B cell (primary cell): ENCODE data around the gene TF. TPM values are rescaled to one million over a fixed set of nuclear protein-coding genes. Genes with fewer than 3 reads are reported as not detected.

Experiments
- ATAC-seq: fragments of 200-7000 bp; cut with Tn5 transposase; one replicate; pipeline ENCODE4 v1.10.0; 2021; ENCODE audit warnings: low read depth, mild to moderate bottlenecking, moderate number of reproducible peaks, moderate library complexity
- CTCF ChIA-PET: fragments of 350-600 bp; sonication (Branson Sonifier 250); formaldehyde crosslinking; loops from one replicate; lab custom pipeline; 2021; ENCODE audit warnings: antibody characterized with exemption, inconsistent platforms; lab: Charles Lee
- POLR2A ChIA-PET: fragments of 350-600 bp; sonication (Branson Sonifier 250); formaldehyde crosslinking; loops from one replicate; lab custom pipeline; 2021; ENCODE audit warnings: antibody characterized with exemption; lab: Charles Lee
- DNase-seq: peaks from one replicate; pipeline ENCODE4 v3.0.0; 2013
- H2AFZ ChIP-seq: 2 replicates; pipeline ENCODE4 v1.6.1; 2012; ENCODE audit warnings: mild to moderate bottlenecking, low read depth, low read length; ENCODE audit not compliant: insufficient read depth, poor library complexity, severe bottlenecking
- H3K27ac ChIP-seq, 2 donors: 1 replicate in 1 of 2; 2 replicates in 1 of 2; pipeline ENCODE4 v1.5.1; 2012 to 2013; ENCODE audit warnings: low read length in 2 of 2, mild to moderate bottlenecking in 2 of 2, moderate library complexity in 1 of 2
- H3K27me3 ChIP-seq, 4 experiments: fragments of 200-600 bp in 1 of 4; sonication (generic) in 1 of 4; replicated peaks in 1 of 4; 1 replicate in 2 of 4; 2 replicates in 2 of 4; pipeline versions ENCODE4 v1.6.1 to v1.7.0; 2013 to 2016; ENCODE audit warnings: low read length in 3 of 4, mild to moderate bottlenecking in 2 of 4, mixed read lengths in 1 of 4, moderate library complexity in 1 of 4; ENCODE audit not compliant: insufficient read depth in 4 of 4, control insufficient read depth in 3 of 4; ENCODE audit errors: control extremely low read depth in 1 of 4
- H3K36me3 ChIP-seq, 2 experiments: replicated peaks in 1 of 2; 1 replicate in 1 of 2; 2 replicates in 1 of 2; pipeline versions ENCODE4 v1.6.1 to v1.7.1; 2013; ENCODE audit warnings: low read length in 1 of 2; ENCODE audit not compliant: insufficient read depth in 2 of 2, control insufficient read depth in 1 of 2; ENCODE audit errors: control extremely low read depth in 1 of 2, extremely low read depth in 1 of 2
- H3K4me1 ChIP-seq, 2 donors: fragments of 200-600 bp in 1 of 2; sonication (generic) in 1 of 2; 1 replicate in 1 of 2; 2 replicates in 1 of 2; pipeline versions ENCODE4 v1.5.1 to v1.6.1; 2013 to 2017; ENCODE audit warnings: low read length in 2 of 2; ENCODE audit not compliant: control insufficient read depth in 2 of 2, insufficient read depth in 2 of 2
- H3K4me2 ChIP-seq: replicated peaks from 2 replicates; pipeline ENCODE3; 2012; ENCODE audit warnings: mild to moderate bottlenecking, low read depth, low read length; ENCODE audit not compliant: poor library complexity, severe bottlenecking
- H3K4me3 ChIP-seq, 5 experiments: fragments of 200-600 bp in 1 of 5; sonication (generic) in 1 of 5; 1 replicate in 3 of 5; 2 replicates in 2 of 5; pipeline versions ENCODE4 v1.5.1 to v1.7.0; 2011 to 2016; ENCODE audit warnings: low read length in 4 of 5, mild to moderate bottlenecking in 4 of 5, low read depth in 2 of 5, control low read depth in 1 of 5, moderate library complexity in 1 of 5; ENCODE audit not compliant: insufficient read depth in 1 of 5; ENCODE audit errors: control extremely low read depth in 1 of 5, extremely low read depth in 1 of 5
- H3K79me2 ChIP-seq: fragments of 200-600 bp; sonication (generic); one replicate; pipeline ENCODE4 v1.6.0; 2016; ENCODE audit warnings: low read length; ENCODE audit not compliant: control insufficient read depth, insufficient read depth
- H3K9ac ChIP-seq: fragments of 200-600 bp; sonication (generic); 2 replicates; pipeline ENCODE4 v1.6.1; 2017; ENCODE audit warnings: mild to moderate bottlenecking, low read length, moderate library complexity
- H3K9me3 ChIP-seq, 3 donors: one replicate each; pipeline versions ENCODE4 v1.6.1 to v1.7.1; 2013; ENCODE audit warnings: low read length in 2 of 3; ENCODE audit not compliant: control insufficient read depth in 2 of 3, insufficient read depth in 1 of 3; ENCODE audit errors: control extremely low read depth in 1 of 3
- H4K20me1 ChIP-seq: 2 replicates; pipeline ENCODE4 v1.6.0; 2012; ENCODE audit warnings: mild to moderate bottlenecking, low read length; ENCODE audit not compliant: insufficient read depth, control insufficient read depth, poor library complexity, severe bottlenecking
- H3K27ac Mint-ChIP-seq: one replicate; pipeline ENCODE4 v1.8.0; 2021; ENCODE audit warnings: mixed read lengths
- H3K27me3 Mint-ChIP-seq: one replicate; pipeline ENCODE4 v1.8.0; 2021; ENCODE audit warnings: mixed read lengths
- H3K4me1 Mint-ChIP-seq: one replicate; pipeline ENCODE4 v1.8.0; 2021; ENCODE audit warnings: mixed read lengths
- H3K4me3 Mint-ChIP-seq: one replicate; pipeline ENCODE4 v1.8.0; 2021; ENCODE audit warnings: mixed read lengths
- H3K9me3 Mint-ChIP-seq: one replicate; pipeline ENCODE4 v1.8.0; 2022; ENCODE audit warnings: mixed read lengths; ENCODE audit not compliant: insufficient read depth
- EZH2 ChIP-seq: IDR thresholded peaks from 2 replicates; pipeline ENCODE4 v1.6.1; 2012; ENCODE audit warnings: borderline replicate concordance, low read depth, mild to moderate bottlenecking, moderate library complexity, low read length; ENCODE audit not compliant: insufficient read depth, poor library complexity, severe bottlenecking
- WGBS: methylation state at CpG from one replicate; pipeline ENCODE4 v1.1.5; 2013; ENCODE audit warnings: missing lambda C conversion rate; ENCODE audit not compliant: insufficient coverage; 5-methylcytosine and 5-hydroxymethylcytosine counted together
- intact Hi-C: fragments of 100-400 bp; cut with micrococcal nuclease; formaldehyde crosslinking; loops from one replicate; pipeline ENCODE4 v1.10.0; 2022
- polyA plus RNA-seq: library from polyadenylated mRNA; depleted of rRNA; stranded (reverse); fragments of >200 nt; gene quantifications from 2 replicates; pipeline ENCODE4 v1.2.3, GENCODE V29; 2012
- total RNA-seq, 2 donors: library from RNA; stranded (reverse); fragments of 120-200 nt in 1 of 2; gene quantifications; 1 replicate in 1 of 2; 2 replicates in 1 of 2; pipeline versions ENCODE4 v1.2.3 to v1.2.4, GENCODE V29; 2013 to 2022
- TF ChIP-seq, protein P1 (sequence below): fragments of 200-600 bp; IDR thresholded peaks from one replicate; pipeline ENCODE4 v1.8.0; 2022; ENCODE audit warnings: antibody characterized with exemption, mild to moderate bottlenecking

Gene TF
- total and polyA plus RNA-seq, 2 donors (not counting 1 experiment from before 2014, with no cell fraction given), result 0.27 to 0.37 TPM

- CTCF ChIA-PET, result no interaction called here
- H3K36me3 ChIP-seq, result no peaks in the 10 kb centered on the region
- Mint-ChIP-seq H3K4me3 (no peak overlapping the region), H3K4me1 (no peaks in the 10 kb centered on the region), H3K27me3 (peaks cover 24% of the 10 kb centered on the region), H3K27ac (no peak overlapping the region), H3K9me3 (no peaks in the 10 kb centered on the region)
- no peaks in the 10 kb centered on the region for H3K79me2 ChIP-seq
- H2AFZ ChIP-seq, result no peak overlapping the region
- no peaks in the 10 kb centered on the region for H3K4me1 ChIP-seq
- POLR2A ChIA-PET, result no interaction called here
- TF ChIP-seq EZH2, result no peak
- TF ChIP-seq, protein P1, sequence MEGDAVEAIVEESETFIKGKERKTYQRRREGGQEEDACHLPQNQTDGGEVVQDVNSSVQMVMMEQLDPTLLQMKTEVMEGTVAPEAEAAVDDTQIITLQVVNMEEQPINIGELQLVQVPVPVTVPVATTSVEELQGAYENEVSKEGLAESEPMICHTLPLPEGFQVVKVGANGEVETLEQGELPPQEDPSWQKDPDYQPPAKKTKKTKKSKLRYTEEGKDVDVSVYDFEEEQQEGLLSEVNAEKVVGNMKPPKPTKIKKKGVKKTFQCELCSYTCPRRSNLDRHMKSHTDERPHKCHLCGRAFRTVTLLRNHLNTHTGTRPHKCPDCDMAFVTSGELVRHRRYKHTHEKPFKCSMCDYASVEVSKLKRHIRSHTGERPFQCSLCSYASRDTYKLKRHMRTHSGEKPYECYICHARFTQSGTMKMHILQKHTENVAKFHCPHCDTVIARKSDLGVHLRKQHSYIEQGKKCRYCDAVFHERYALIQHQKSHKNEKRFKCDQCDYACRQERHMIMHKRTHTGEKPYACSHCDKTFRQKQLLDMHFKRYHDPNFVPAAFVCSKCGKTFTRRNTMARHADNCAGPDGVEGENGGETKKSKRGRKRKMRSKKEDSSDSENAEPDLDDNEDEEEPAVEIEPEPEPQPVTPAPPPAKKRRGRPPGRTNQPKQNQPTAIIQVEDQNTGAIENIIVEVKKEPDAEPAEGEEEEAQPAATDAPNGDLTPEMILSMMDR, result no peak
- WGBS, result 94% methylated on average over 4 of the region's 5 CpGs
- no peak overlapping the region for H3K27ac ChIP-seq
- no peak overlapping the region for H3K9ac ChIP-seq
- no peak overlapping the region for H3K4me2 ChIP-seq
- H3K9me3 ChIP-seq, result no peaks in the 10 kb centered on the region
- ATAC-seq, result no peak
- no peak overlapping the region for H3K4me3 ChIP-seq
- intact Hi-C loops, result no loop called here
- H4K20me1 ChIP-seq, result no peaks in the 10 kb centered on the region
- peaks cover 0 to 2% (median 1%) of the 10 kb centered on the region in 4 experiments for H3K27me3 ChIP-seq
- DNase-seq, result no peak
Measured at GRCh38 chr3:133712017-133712416, 34.2 kb upstream of the TF start.

DNA sequence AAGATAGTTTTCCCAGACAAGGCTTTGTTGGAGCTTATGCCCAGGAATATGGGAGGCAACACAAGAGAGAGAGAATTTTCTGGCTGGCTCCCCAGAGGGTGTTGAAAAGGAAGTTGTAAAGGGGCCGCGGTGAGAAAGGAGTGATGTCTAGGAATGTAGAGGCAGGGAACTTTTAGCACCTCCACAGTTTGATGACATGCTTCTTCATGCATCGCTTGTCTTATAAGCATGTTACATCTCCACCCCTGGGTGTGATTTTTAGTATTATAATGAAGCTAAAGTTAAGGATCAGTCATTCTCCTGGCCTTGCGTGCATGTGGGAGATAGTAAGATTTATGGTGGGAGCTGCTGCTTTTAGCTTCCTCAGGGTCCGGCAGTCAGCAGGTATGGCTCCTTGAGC, 32.8 kb upstream of the TF start:
- Histone ChIP-seq H3K36me3 (no peaks in the 10 kb centered on the region), H3K27ac (no peak overlapping the region), H4K20me1 (no peaks in the 10 kb centered on the region), H3K4me3 (no peak overlapping the region), H3K79me2 (no peaks in the 10 kb centered on the region), H3K4me2 (no peak overlapping the region), H3K9ac (no peak overlapping the region), H3K27me3 (peaks cover 0 to 2% (median 0%) of the 10 kb centered on the region in 4 experiments), H3K9me3 (no peaks in the 10 kb centered on the region), H2AFZ (no peak overlapping the region), H3K4me1 (no peaks in the 10 kb centered on the region)
- no peak overlapping the region for H3K27ac Mint-ChIP-seq
- peaks cover 16% of the 10 kb centered on the region for H3K27me3 Mint-ChIP-seq
- intact Hi-C loops, result no loop called here
- H3K4me3 Mint-ChIP-seq, result no peak overlapping the region
- no peak for TF ChIP-seq EZH2
- TF ChIP-seq, protein P1, result no peak
- CTCF ChIA-PET, result no interaction called here
- ATAC-seq (no peak), DNase-seq (no peak)
- POLR2A ChIA-PET, result no interaction called here
- WGBS, result 100% methylated on average over 1 of the region's 5 CpGs
- H3K9me3 Mint-ChIP-seq, result no peaks in the 10 kb centered on the region
- no peaks in the 10 kb centered on the region for H3K4me1 Mint-ChIP-seq
